HEK293 (cell line): ENCODE measurements around the gene TNFSF13B.

ENCODE experiments used
- CTCF ChIP-seq: fragments of 450-650 bp; formaldehyde crosslinking; IDR thresholded peaks from 2 replicates; pipeline ENCODE4 v1.5.1; 2016; ENCODE audit warnings: missing biosample characterization, missing genetic modification characterization
- EGR2 ChIP-seq: fragments of 450-650 bp; formaldehyde crosslinking; IDR thresholded peaks from 2 replicates; pipeline ENCODE4 v1.5.1; 2016; ENCODE audit warnings: low read depth, missing biosample characterization, missing genetic modification characterization
- ZBTB48 ChIP-seq: fragments of 450-650 bp; formaldehyde crosslinking; IDR thresholded peaks from 2 replicates; pipeline ENCODE4 v1.5.1; 2016; ENCODE audit warnings: missing biosample characterization, missing genetic modification characterization
- ZNF140 ChIP-seq: fragments of 450-650 bp; formaldehyde crosslinking; IDR thresholded peaks from 2 replicates; pipeline ENCODE4 v1.5.1; 2016; ENCODE audit warnings: missing biosample characterization, missing genetic modification characterization
- ZNF362 ChIP-seq: fragments of 450-650 bp; formaldehyde crosslinking; IDR thresholded peaks from 2 replicates; pipeline ENCODE4 v1.5.1; 2016; ENCODE audit warnings: missing biosample characterization, missing genetic modification characterization
- ZNF518A ChIP-seq: fragments of 450-650 bp; formaldehyde crosslinking; conservative IDR thresholded peaks from 2 replicates; pipeline ENCODE4 v1.5.1; 2016; ENCODE audit warnings: low read depth, missing biosample characterization, missing genetic modification characterization
- TF ChIP-seq, protein P1 (sequence below): fragments of 450-650 bp; formaldehyde crosslinking; IDR thresholded peaks from 2 replicates; pipeline ENCODE4 v1.5.1; 2016; ENCODE audit warnings: missing biosample characterization, missing genetic modification characterization, low read depth

DNA sequence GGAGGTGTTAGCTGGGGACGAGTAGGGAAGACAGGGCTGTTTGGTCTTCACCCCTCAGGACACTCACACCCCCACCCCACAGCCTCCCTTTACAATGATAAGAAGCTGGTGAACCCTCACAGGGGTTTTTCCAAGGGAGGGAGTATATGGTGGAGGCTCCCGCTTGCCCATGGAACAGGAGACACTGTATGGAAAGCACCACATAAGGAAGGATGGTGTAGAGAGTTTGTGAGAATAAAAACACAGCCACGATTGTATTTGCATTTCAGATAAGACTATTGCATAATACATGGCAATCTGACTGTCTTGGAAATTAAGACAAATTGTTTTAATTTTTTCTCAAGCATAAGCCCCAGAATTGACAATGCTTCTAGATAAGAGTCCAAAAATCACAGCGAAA is 46.9 kb downstream of the TNFSF13B start:
- TF ChIP-seq CTCF (tag by site-specific recombination) (no peak), ZBTB48 (tag by site-specific recombination) (no peak), EGR2 (tag by site-specific recombination) (no peak), ZNF140 (tag by site-specific recombination) (no peak), ZNF518A (tag by site-specific recombination) (no peak), ZNF362 (tag by site-specific recombination) (no peak)
- TF ChIP-seq, protein P1, sequence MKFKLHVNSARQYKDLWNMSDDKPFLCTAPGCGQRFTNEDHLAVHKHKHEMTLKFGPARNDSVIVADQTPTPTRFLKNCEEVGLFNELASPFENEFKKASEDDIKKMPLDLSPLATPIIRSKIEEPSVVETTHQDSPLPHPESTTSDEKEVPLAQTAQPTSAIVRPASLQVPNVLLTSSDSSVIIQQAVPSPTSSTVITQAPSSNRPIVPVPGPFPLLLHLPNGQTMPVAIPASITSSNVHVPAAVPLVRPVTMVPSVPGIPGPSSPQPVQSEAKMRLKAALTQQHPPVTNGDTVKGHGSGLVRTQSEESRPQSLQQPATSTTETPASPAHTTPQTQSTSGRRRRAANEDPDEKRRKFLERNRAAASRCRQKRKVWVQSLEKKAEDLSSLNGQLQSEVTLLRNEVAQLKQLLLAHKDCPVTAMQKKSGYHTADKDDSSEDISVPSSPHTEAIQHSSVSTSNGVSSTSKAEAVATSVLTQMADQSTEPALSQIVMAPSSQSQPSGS (tag by site-specific recombination) = no peak
